ENCODE results near the gene ZNF473. TPM values are rescaled to one million over a fixed set of nuclear protein-coding genes. Genes with fewer than 3 reads are reported as not detected.
"Not testable (repeated sequence)": the region's sequence is repeated elsewhere in the genome, so short reads cannot be mapped to it uniquely, and the experiment has no call there.

ZNF473 gene
- total and polyA plus RNA-seq, 2 donors (not counting 1 experiment from before 2014, with no cell fraction given), result 5.0 to 6.4 TPM

DNA sequence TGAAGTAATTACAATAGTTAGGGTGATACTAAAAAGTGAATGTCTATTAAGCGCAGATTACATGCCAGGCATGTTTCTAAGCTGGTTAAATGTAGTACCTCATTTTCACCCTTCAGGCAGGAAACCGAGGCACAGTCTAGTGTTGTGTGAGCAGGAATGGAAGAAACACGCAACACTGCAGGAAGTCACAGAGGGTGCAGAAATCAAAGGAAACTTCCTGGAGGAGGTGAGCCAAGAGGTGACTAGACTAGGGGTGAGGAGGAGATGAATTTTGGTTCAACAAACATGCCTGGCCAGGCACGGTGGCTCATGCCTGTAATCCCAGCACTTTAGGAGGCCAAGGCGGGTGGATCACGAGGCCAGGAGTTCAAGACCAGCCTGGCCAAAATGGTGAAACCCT lies 41.8 kb downstream of the ZNF473 start:
- TF ChIP-seq CTCF (conservative IDR thresholded peaks at IDR 0.05 in 1 of 2, IDR thresholded peaks at IDR 0.05 in 1 of 2; ENCODE audit: low read depth in 1 of 2, low read length in 2 of 2), result no peak
- no peak for TF ChIP-seq EZH2 (IDR thresholded peaks at IDR 0.05; ENCODE audit: low read length, missing control alignments)
- H4K20me1 ChIP-seq (ENCODE audit: control insufficient read depth, extremely low read depth, insufficient read depth, low read length), result no peaks in the 10 kb centered on the region

GRCh38 chr19:50068382-50068781 lies 42.6 kb downstream of the ZNF473 start:
- not testable (repeated sequence) for H3K9me3 ChIP-seq (ENCODE audit: control insufficient read depth, insufficient read depth, low read depth, low read length); H3K4me3 ChIP-seq (replicated peaks in 1 of 4; ENCODE audit: control extremely low read depth in 1 of 4, insufficient read depth in 1 of 4, low read depth in 3 of 4, low read length in 4 of 4); H3K4me1 ChIP-seq (ENCODE audit: control insufficient read depth, extremely low read depth, insufficient read depth, low read length); DNase-seq (ENCODE audit: low read depth in 2 of 2); H3K79me2 ChIP-seq (ENCODE audit: control insufficient read depth, insufficient read depth, low read length); H3K9ac ChIP-seq (ENCODE audit: insufficient read depth, low read length); H3K27ac ChIP-seq (ENCODE audit: insufficient read depth, low read length); H4K20me1 ChIP-seq (ENCODE audit: control insufficient read depth, extremely low read depth, insufficient read depth, low read length); H3K27me3 ChIP-seq (ENCODE audit: control insufficient read depth, insufficient read depth, low read length); H2AFZ ChIP-seq (ENCODE audit: low read length); H3K4me2 ChIP-seq (ENCODE audit: extremely low read depth, insufficient read depth, low read length); H3K36me3 ChIP-seq (ENCODE audit: control insufficient read depth, insufficient read depth, low read length)

More for the DNA sequence above, 41.8 kb downstream of the ZNF473 start:
- no peaks in the 10 kb centered on the region for H3K4me1 ChIP-seq (ENCODE audit: control insufficient read depth, extremely low read depth, insufficient read depth, low read length)
- no peak for DNase-seq (ENCODE audit: low read depth in 2 of 2)
- no peak overlapping the region for H2AFZ ChIP-seq (ENCODE audit: low read length)
- H3K79me2 ChIP-seq (ENCODE audit: control insufficient read depth, insufficient read depth, low read length), result no peaks in the 10 kb centered on the region
- no peaks in the 10 kb centered on the region for H3K36me3 ChIP-seq (ENCODE audit: control insufficient read depth, insufficient read depth, low read length)
- H3K4me3 ChIP-seq (replicated peaks in 1 of 4; ENCODE audit: control extremely low read depth in 1 of 4, insufficient read depth in 1 of 4, low read depth in 3 of 4, low read length in 4 of 4), result no peak overlapping the region
- no peaks in the 10 kb centered on the region for H3K9me3 ChIP-seq (ENCODE audit: control insufficient read depth, insufficient read depth, low read depth, low read length)
- no peak overlapping the region for H3K27ac ChIP-seq (ENCODE audit: insufficient read depth, low read length)
- no peak overlapping the region for H3K4me2 ChIP-seq (ENCODE audit: extremely low read depth, insufficient read depth, low read length)
- H3K9ac ChIP-seq (ENCODE audit: insufficient read depth, low read length), result no peak overlapping the region
- no peaks in the 10 kb centered on the region for H3K27me3 ChIP-seq (ENCODE audit: control insufficient read depth, insufficient read depth, low read length)

DNA sequence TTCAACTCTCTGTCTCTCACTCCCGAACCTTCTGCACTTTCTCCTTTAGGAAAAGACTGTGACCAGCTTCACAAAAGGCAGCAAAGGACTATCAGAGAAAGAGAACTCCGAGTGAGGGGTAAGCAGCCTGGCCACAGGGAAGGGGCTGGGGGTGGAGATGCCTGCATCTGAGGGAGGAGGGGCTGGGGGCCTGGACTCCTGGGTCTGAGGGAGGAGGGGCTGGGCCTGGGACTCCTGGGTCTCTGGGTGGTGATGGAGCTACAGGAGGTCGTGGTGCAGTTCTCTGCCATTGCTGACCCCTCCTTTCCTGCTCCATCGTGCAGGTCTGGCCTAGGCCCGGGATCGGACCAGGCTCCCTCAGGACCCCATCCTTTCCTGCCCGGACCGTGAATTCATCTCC lies 49.3 kb downstream of the ZNF473 start:
- not testable (repeated sequence) for H3K27ac ChIP-seq (ENCODE audit: insufficient read depth, low read length); DNase-seq (ENCODE audit: low read depth in 2 of 2); H3K4me1 ChIP-seq (ENCODE audit: control insufficient read depth, extremely low read depth, insufficient read depth, low read length); H2AFZ ChIP-seq (ENCODE audit: low read length); H4K20me1 ChIP-seq (ENCODE audit: control insufficient read depth, extremely low read depth, insufficient read depth, low read length); H3K4me3 ChIP-seq (replicated peaks in 1 of 4; ENCODE audit: control extremely low read depth in 1 of 4, insufficient read depth in 1 of 4, low read depth in 3 of 4, low read length in 4 of 4); H3K79me2 ChIP-seq (ENCODE audit: control insufficient read depth, insufficient read depth, low read length); H3K27me3 ChIP-seq (ENCODE audit: control insufficient read depth, insufficient read depth, low read length); H3K9ac ChIP-seq (ENCODE audit: insufficient read depth, low read length); H3K36me3 ChIP-seq (ENCODE audit: control insufficient read depth, insufficient read depth, low read length); H3K4me2 ChIP-seq (ENCODE audit: extremely low read depth, insufficient read depth, low read length); H3K9me3 ChIP-seq (ENCODE audit: control insufficient read depth, insufficient read depth, low read depth, low read length)

DNA sequence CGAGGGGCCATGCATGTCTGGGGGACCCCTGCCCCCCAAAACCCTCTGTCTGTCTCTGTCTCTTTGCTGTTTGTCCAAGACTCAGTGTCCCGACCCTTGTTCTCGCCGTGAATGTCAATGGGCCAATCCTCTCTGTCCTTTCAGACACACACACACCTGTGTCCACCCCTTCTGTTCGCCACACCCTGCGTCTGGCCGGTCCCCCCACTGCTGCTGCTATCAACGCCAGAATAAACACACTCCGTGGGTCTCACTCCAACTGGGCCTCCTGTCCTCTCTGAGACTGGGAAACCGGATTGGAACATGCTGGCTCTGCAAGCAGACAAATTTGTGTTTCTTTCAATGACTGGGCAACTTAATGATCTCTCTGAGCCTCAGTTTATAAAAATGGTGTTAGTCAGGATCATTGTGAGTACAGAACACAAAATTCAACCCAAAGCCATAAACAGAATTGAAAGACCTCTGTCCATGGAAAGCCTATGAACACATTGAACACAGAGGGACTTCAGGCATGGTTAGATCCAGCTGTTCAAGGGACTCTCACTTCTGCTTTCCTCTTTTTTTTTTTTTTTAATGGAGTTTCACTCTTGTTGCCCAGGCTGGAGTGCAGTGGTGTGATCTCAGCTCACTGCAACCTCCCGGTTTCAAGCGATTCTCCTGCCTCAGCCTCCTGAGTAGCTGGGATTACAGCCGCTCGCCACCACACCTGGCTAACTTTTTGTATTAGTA lies 50.0 kb downstream of the ZNF473 start:
- not testable (repeated sequence) for H3K79me2 ChIP-seq (ENCODE audit: control insufficient read depth, insufficient read depth, low read length); H3K36me3 ChIP-seq (ENCODE audit: control insufficient read depth, insufficient read depth, low read length); H3K4me1 ChIP-seq (ENCODE audit: control insufficient read depth, extremely low read depth, insufficient read depth, low read length); H3K9me3 ChIP-seq (ENCODE audit: control insufficient read depth, insufficient read depth, low read depth, low read length); H3K9ac ChIP-seq (ENCODE audit: insufficient read depth, low read length); H3K27ac ChIP-seq (ENCODE audit: insufficient read depth, low read length); H3K4me2 ChIP-seq (ENCODE audit: extremely low read depth, insufficient read depth, low read length); H4K20me1 ChIP-seq (ENCODE audit: control insufficient read depth, extremely low read depth, insufficient read depth, low read length); DNase-seq (ENCODE audit: low read depth in 2 of 2); H3K27me3 ChIP-seq (ENCODE audit: control insufficient read depth, insufficient read depth, low read length); H3K4me3 ChIP-seq (replicated peaks in 1 of 4; ENCODE audit: control extremely low read depth in 1 of 4, insufficient read depth in 1 of 4, low read depth in 3 of 4, low read length in 4 of 4); H2AFZ ChIP-seq (ENCODE audit: low read length)

- not testable (repeated sequence) for H3K36me3 ChIP-seq (ENCODE audit: control insufficient read depth, insufficient read depth, low read length); H3K9me3 ChIP-seq (ENCODE audit: control insufficient read depth, insufficient read depth, low read depth, low read length); H2AFZ ChIP-seq (ENCODE audit: low read length); H4K20me1 ChIP-seq (ENCODE audit: control insufficient read depth, extremely low read depth, insufficient read depth, low read length); H3K4me2 ChIP-seq (ENCODE audit: extremely low read depth, insufficient read depth, low read length); H3K4me3 ChIP-seq (replicated peaks in 1 of 4; ENCODE audit: control extremely low read depth in 1 of 4, insufficient read depth in 1 of 4, low read depth in 3 of 4, low read length in 4 of 4); H3K9ac ChIP-seq (ENCODE audit: insufficient read depth, low read length); H3K4me1 ChIP-seq (ENCODE audit: control insufficient read depth, extremely low read depth, insufficient read depth, low read length); H3K27me3 ChIP-seq (ENCODE audit: control insufficient read depth, insufficient read depth, low read length); H3K79me2 ChIP-seq (ENCODE audit: control insufficient read depth, insufficient read depth, low read length); DNase-seq (ENCODE audit: low read depth in 2 of 2); H3K27ac ChIP-seq (ENCODE audit: insufficient read depth, low read length)
Observed at GRCh38 chr19:50076581-50077355, 51.0 kb downstream of the ZNF473 start.

GRCh38 chr19:50079014-50079413 lies 53.2 kb downstream of the ZNF473 start:
- not testable (repeated sequence) for H3K4me2 ChIP-seq (ENCODE audit: extremely low read depth, insufficient read depth, low read length); H3K9ac ChIP-seq (ENCODE audit: insufficient read depth, low read length); H4K20me1 ChIP-seq (ENCODE audit: control insufficient read depth, extremely low read depth, insufficient read depth, low read length); H3K4me1 ChIP-seq (ENCODE audit: control insufficient read depth, extremely low read depth, insufficient read depth, low read length); H2AFZ ChIP-seq (ENCODE audit: low read length); H3K79me2 ChIP-seq (ENCODE audit: control insufficient read depth, insufficient read depth, low read length); H3K27me3 ChIP-seq (ENCODE audit: control insufficient read depth, insufficient read depth, low read length); DNase-seq (ENCODE audit: low read depth in 2 of 2); H3K9me3 ChIP-seq (ENCODE audit: control insufficient read depth, insufficient read depth, low read depth, low read length); H3K36me3 ChIP-seq (ENCODE audit: control insufficient read depth, insufficient read depth, low read length); H3K27ac ChIP-seq (ENCODE audit: insufficient read depth, low read length); H3K4me3 ChIP-seq (replicated peaks in 1 of 4; ENCODE audit: control extremely low read depth in 1 of 4, insufficient read depth in 1 of 4, low read depth in 3 of 4, low read length in 4 of 4)
